Colon (tissue), 2 donors: ENCODE results near the gene REV3L.

Source experiments
- FAIRE-seq: peaks from 2 replicates; lab custom pipeline; 2012; peaks lifted over from hg19 to GRCh38; lab: Jason Lieb, UNC
- donor health status: control.
- donor health status: control.

Gene REV3L

GRCh38 chr6:111418971-111419693, 63.9 kb downstream of the REV3L start:
- FAIRE-seq: no peak

GRCh38 chr6:111417946-111418345, 65.1 kb downstream of the REV3L start:
- FAIRE-seq: no peak

GRCh38 chr6:111417181-111417585, 65.8 kb downstream of the REV3L start:
- no peak for FAIRE-seq

GRCh38 chr6:111416529-111416928, 66.5 kb downstream of the REV3L start:
- no peak for FAIRE-seq

GRCh38 chr6:111414373-111414772, 68.6 kb downstream of the REV3L start:
- no peak for FAIRE-seq

GRCh38 chr6:111411978-111412566, 70.9 kb downstream of the REV3L start:
- no peak for FAIRE-seq

GRCh38 chr6:111411046-111411445, 72.0 kb downstream of the REV3L start:
- no peak for FAIRE-seq

- FAIRE-seq: no peak
These were observed 72.6 kb downstream of the REV3L start for GRCh38 chr6:111410371-111410770.

GRCh38 chr6:111409430-111409829, 73.6 kb downstream of the REV3L start:
- FAIRE-seq: no peak

- no peak for FAIRE-seq
These were observed 75.3 kb downstream of the REV3L start for GRCh38 chr6:111407686-111408085.

GRCh38 chr6:111406200-111406721, 76.8 kb downstream of the REV3L start:
- no peak for FAIRE-seq

GRCh38 chr6:111403388-111403787, 79.6 kb downstream of the REV3L start:
- FAIRE-seq: no peak

- FAIRE-seq: no peak
These were observed 83.4 kb downstream of the REV3L start for GRCh38 chr6:111399626-111400025.

GRCh38 chr6:111388681-111389080, 94.3 kb downstream of the REV3L start:
- FAIRE-seq: no peak

- no peak for FAIRE-seq
These were observed 100.3 kb downstream of the REV3L start for GRCh38 chr6:111382476-111383294.

- FAIRE-seq: peak; percentile 66
These were observed 101.3 kb downstream of the REV3L start for GRCh38 chr6:111381728-111382127.

GRCh38 chr6:111381123-111381522, 101.9 kb downstream of the REV3L start:
- FAIRE-seq: no peak

- no peak for FAIRE-seq
These were observed 103.2 kb downstream of the REV3L start for GRCh38 chr6:111379831-111380230.

- no peak for FAIRE-seq
These were observed 103.7 kb downstream of the REV3L start for GRCh38 chr6:111379302-111379701.

GRCh38 chr6:111377558-111378120, 105.4 kb downstream of the REV3L start:
- FAIRE-seq: no peak

GRCh38 chr6:111367393-111368088, 115.5 kb downstream of the REV3L start:
- no peak for FAIRE-seq

- FAIRE-seq: no peak
These were observed 121.4 kb downstream of the REV3L start for GRCh38 chr6:111361648-111362047.
